A673 (cell line): ENCODE data around the gene MTFR1L. TPM values are rescaled to one million over a fixed set of nuclear protein-coding genes. Genes with fewer than 3 reads are reported as not detected.

Experiments used
- BruUV-seq: library from RNA; stranded (reverse); fragments of 400-500 nt; replicated peaks from 2 replicates; lab custom pipeline; 2021; lab: Mats Ljungman, UMichigan
- CTCF ChIA-PET: fragments of 300-600 bp; sonication (Branson Sonifier 250); formaldehyde crosslinking; loops from one replicate; lab custom pipeline; 2022; ENCODE audit warnings: antibody characterized with exemption; lab: Charles Lee
- POLR2A ChIA-PET: fragments of 300-600 bp; sonication (Branson Sonifier 250); formaldehyde crosslinking; loops from one replicate; lab custom pipeline; 2022; ENCODE audit warnings: antibody characterized with exemption; ENCODE audit not compliant: low non-redundant PET; lab: Charles Lee
- DNase-seq: peaks from one replicate; pipeline ENCODE4 v3.0.0-alpha.2; 2015; ENCODE audit warnings: low spot score
- H3K27ac ChIP-seq: fragments of 200-600 bp; sonication (generic); 2 replicates; pipeline ENCODE4 v1.5.1; 2016; ENCODE audit warnings: mixed run types, low read depth, mild to moderate bottlenecking, mixed read lengths, antibody characterized with exemption, low read length; ENCODE audit not compliant: poor library complexity, severe bottlenecking
- H3K27me3 ChIP-seq: fragments of 200-600 bp; sonication (generic); replicated peaks from 2 replicates; pipeline ENCODE4 v1.6.1; 2017; ENCODE audit warnings: mixed run types, low read depth, mild to moderate bottlenecking, mixed read lengths, antibody characterized with exemption, low read length; ENCODE audit not compliant: insufficient read depth, poor library complexity
- H3K36me3 ChIP-seq: fragments of 200-600 bp; sonication (generic); 2 replicates; pipeline ENCODE4 v1.6.1; 2016; ENCODE audit warnings: mixed run types, mild to moderate bottlenecking, mixed read lengths, antibody characterized with exemption, low read length; ENCODE audit not compliant: insufficient read depth, poor library complexity, severe bottlenecking
- H3K4me1 ChIP-seq: fragments of 200-600 bp; sonication (generic); 2 replicates; pipeline ENCODE4 v1.6.1; 2017; ENCODE audit warnings: mixed run types, mild to moderate bottlenecking, mixed read lengths, antibody characterized with exemption, low read length; ENCODE audit not compliant: insufficient read depth, poor library complexity, severe bottlenecking
- H3K4me3 ChIP-seq: fragments of 200-600 bp; sonication (generic); 2 replicates; pipeline ENCODE4 v1.5.1; 2016; ENCODE audit warnings: low read depth, mixed run types, mild to moderate bottlenecking, mixed read lengths, low read length; ENCODE audit not compliant: poor library complexity, severe bottlenecking
- H3K9me3 ChIP-seq: fragments of 200-600 bp; sonication (generic); 2 replicates; pipeline ENCODE4 v1.6.1; 2016; ENCODE audit warnings: mixed run types, low read depth, mild to moderate bottlenecking, mixed read lengths, antibody characterized with exemption, low read length; ENCODE audit not compliant: poor library complexity, severe bottlenecking
- CTCF ChIP-seq: fragments of 300-800, 200-600 bp; sonication (generic); conservative IDR thresholded peaks from 2 replicates; pipeline ENCODE4 v1.5.1; 2017; ENCODE audit warnings: low read depth, mild to moderate bottlenecking, antibody characterized with exemption, low read length, moderate library complexity, mixed read lengths
- EZH2 ChIP-seq: fragments of 200-600 bp; sonication (generic); IDR thresholded peaks from 2 replicates; pipeline ENCODE4 v1.6.1; 2017; ENCODE audit warnings: borderline replicate concordance, low read depth, mild to moderate bottlenecking, mixed read lengths, antibody characterized with exemption, low read length; ENCODE audit not compliant: poor library complexity, severe bottlenecking
- intact Hi-C: fragments of 100-400 bp; cut with micrococcal nuclease; formaldehyde crosslinking; loops from one replicate; pipeline ENCODE4 v1.10.0; 2022; ENCODE audit not compliant: unreplicated experiment
- total RNA-seq: library from RNA; stranded (reverse); gene quantifications from 2 replicates; pipeline ENCODE4 v1.2.3, GENCODE V29; 2021

MTFR1L gene
- total RNA-seq, 1 experiment from 2014 or later = 45.0 TPM

GRCh38 chr1:25816112-25816718 is 3.5 kb upstream of the MTFR1L start:
- Histone ChIP-seq H3K27me3 (no peaks in the 10 kb centered on the region), H3K4me1 (no peaks in the 10 kb centered on the region), H3K9me3 (no peaks in the 10 kb centered on the region), H3K27ac (no peak overlapping the region), H3K4me3 (no peak overlapping the region), H3K36me3 (no peaks in the 10 kb centered on the region)
- intact Hi-C loops = no loop called here
- no peak for TF ChIP-seq EZH2
- TF ChIP-seq CTCF = no peak
- BruUV-seq = TSS peak; percentile 3
- ChIA-PET CTCF (interaction anchor here (0.5 kb wide), 1 partner anchor 295 kb away, joined by 4 read pairs; no protein-coding TSS in a partner anchor), POLR2A (interaction anchor here (0.5 kb wide), 1 partner anchor 197 kb away, joined by 4 read pairs; no protein-coding TSS in a partner anchor)
- no peak for DNase-seq

DNA sequence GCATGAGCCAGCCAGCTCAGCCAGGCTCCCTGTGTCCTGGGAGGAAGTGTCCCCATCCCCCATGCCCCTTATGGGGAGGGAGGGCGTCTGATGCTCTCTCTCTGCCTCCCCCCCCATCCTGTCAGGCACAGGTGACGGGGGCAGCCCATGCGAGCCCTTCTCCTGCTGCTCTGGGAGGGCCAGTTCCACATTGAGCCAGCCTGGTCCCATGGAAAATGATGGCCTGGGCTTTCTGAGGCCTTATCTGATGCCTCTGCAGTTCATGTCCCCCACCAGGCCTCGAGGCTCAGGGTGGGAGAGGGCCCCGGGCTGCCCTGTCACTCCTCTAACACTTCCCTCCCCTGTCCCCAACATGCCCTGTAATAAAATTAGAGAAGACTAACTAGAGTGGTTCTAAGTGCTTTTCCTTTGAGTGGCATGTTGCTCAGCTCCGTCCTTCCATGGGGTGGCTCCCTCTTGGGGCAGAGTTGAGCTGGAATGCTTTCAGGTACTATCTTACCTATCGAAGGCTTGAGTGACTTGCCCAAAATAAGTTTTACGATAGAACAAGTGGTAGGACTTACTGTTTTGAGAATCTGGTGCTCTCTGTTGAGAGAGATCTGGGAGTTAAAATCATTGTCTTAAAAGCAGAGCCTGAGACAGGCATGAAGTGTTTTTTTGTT is 1.8 kb upstream of the MTFR1L start:
- no peaks in the 10 kb centered on the region for H3K27me3 ChIP-seq
- TF ChIP-seq CTCF (0 out of 2 replicates have a peak, but pooled peaks have one; percentile 13), EZH2 (no peak)
- DNase-seq = no peak
- H3K9me3 ChIP-seq = no peaks in the 10 kb centered on the region
- H3K36me3 ChIP-seq = no peaks in the 10 kb centered on the region
- H3K27ac ChIP-seq = peak overlapping the region; percentile 88
- no peaks in the 10 kb centered on the region for H3K4me1 ChIP-seq
- ChIA-PET CTCF (no interaction called here), POLR2A (no interaction called here)
- H3K4me3 ChIP-seq = no peak overlapping the region
- BruUV-seq = no TSS peak
- intact Hi-C loops = no loop called here

DNA sequence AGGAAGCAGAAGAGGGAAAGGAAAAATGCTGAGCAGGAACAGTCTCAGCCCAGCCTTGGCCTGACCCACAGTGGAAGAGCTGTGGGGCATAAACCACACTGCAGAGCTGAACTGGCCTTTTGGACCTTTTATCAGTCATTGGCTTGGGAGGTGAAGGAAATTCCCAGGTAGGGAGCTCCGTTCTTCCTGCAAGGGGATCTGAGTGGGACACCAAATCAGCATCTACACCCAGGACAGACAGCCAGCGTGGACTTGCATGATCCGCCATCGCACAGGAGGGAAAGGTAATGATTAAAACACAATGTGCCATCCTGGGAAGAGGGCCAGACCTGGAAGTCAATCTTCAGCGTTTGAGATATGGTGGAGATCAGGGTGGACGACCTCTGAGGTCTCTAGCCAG is 1.2 kb upstream of the MTFR1L start:
- H3K27ac ChIP-seq = peak overlapping the region; percentile 88
- ChIA-PET POLR2A (no interaction called here), CTCF (no interaction called here)
- no peaks in the 10 kb centered on the region for H3K27me3 ChIP-seq
- BruUV-seq = no TSS peak
- H3K36me3 ChIP-seq = no peaks in the 10 kb centered on the region
- no peak for TF ChIP-seq CTCF
- TF ChIP-seq EZH2 = no peak
- intact Hi-C loops = no loop called here
- no peaks in the 10 kb centered on the region for H3K4me1 ChIP-seq
- H3K4me3 ChIP-seq = peak overlapping the region; percentile 90
- DNase-seq = no peak
- no peaks in the 10 kb centered on the region for H3K9me3 ChIP-seq
